ENCODE results near the gene MAT2B.

The MAT2B gene

GRCh38 chr5:163459819-163460561, 45.4 kb upstream of the MAT2B start, which contains the start of gene NUDCD2 (continued):
- no peak for TF ChIP-seq ATF2 (tag by site-specific recombination; IDR thresholded peaks at IDR 0.05; ENCODE audit: low read depth)
- no peak for TF ChIP-seq ZNF473 (tag by site-specific recombination; IDR thresholded peaks at IDR 0.05)
- TF ChIP-seq KLF1 (tag by site-specific recombination; IDR thresholded peaks at IDR 0.05) = peak; percentile 23; the same call in 1 of the 2 replicates
- TF ChIP-seq HOXD13 (CRISPR knock-in tag; IDR thresholded peaks at IDR 0.05; ENCODE audit: borderline replicate concordance) = no peak
- TF ChIP-seq ZNF146 (tag by site-specific recombination; IDR thresholded peaks at IDR 0.05) = no peak; the same call in 1 of the 2 replicates
- no peak for TF ChIP-seq HIC1 (tag by site-specific recombination; IDR thresholded peaks at IDR 0.05)
- no peak for TF ChIP-seq ZNF19 (tag by site-specific recombination; IDR thresholded peaks at IDR 0.05; ENCODE audit: low read depth)
- peak; percentile 35 for TF ChIP-seq SP3 (tag by site-specific recombination; IDR thresholded peaks at IDR 0.05)
- no peak for TF ChIP-seq ZNF26 (tag by site-specific recombination; IDR thresholded peaks at IDR 0.05)
- TF ChIP-seq PRDM6 (tag by site-specific recombination; IDR thresholded peaks at IDR 0.05) = no peak
- TF ChIP-seq ZNF37A (tag by site-specific recombination; IDR thresholded peaks at IDR 0.05) = no peak
- no peak for TF ChIP-seq ZNF362 (tag by site-specific recombination; IDR thresholded peaks at IDR 0.05)
- TF ChIP-seq SP7 (tag by site-specific recombination; IDR thresholded peaks at IDR 0.05) = peak; percentile 64
- no peak for TF ChIP-seq MYNN (tag by site-specific recombination; IDR thresholded peaks at IDR 0.05; ENCODE audit: borderline replicate concordance)
- no peak for TF ChIP-seq KLF9 (tag by site-specific recombination; IDR thresholded peaks at IDR 0.05; ENCODE audit: low read depth)
- TF ChIP-seq ZNF324 (tag by site-specific recombination; IDR thresholded peaks at IDR 0.05) = 0 out of 2 replicates have a peak, but pooled peaks have one; percentile 42
- TF ChIP-seq ZEB2 (tag by site-specific recombination; IDR thresholded peaks at IDR 0.05) = peak; percentile 67; the same call in 1 of the 2 replicates
- TF ChIP-seq ZNF16 (tag by site-specific recombination; IDR thresholded peaks at IDR 0.05; ENCODE audit: low read depth) = no peak
- TF ChIP-seq AEBP2 (tag by site-specific recombination; IDR thresholded peaks at IDR 0.05; ENCODE audit: borderline replicate concordance) = no peak
- no peak for TF ChIP-seq ZNF114 (tag by site-specific recombination; IDR thresholded peaks at IDR 0.05)
- TF ChIP-seq ZNF830 (tag by site-specific recombination; IDR thresholded peaks at IDR 0.05; ENCODE audit: low read depth) = no peak
- TF ChIP-seq ZNF529 (tag by site-specific recombination; IDR thresholded peaks at IDR 0.05; ENCODE audit: insufficient replicate concordance) = no peak
- no peak for TF ChIP-seq ZNF426 (tag by site-specific recombination; IDR thresholded peaks at IDR 0.05)
- TF ChIP-seq ZNF510 (tag by site-specific recombination; IDR thresholded peaks at IDR 0.05; ENCODE audit: insufficient replicate concordance) = no peak
- TF ChIP-seq ZNF792 (tag by site-specific recombination; IDR thresholded peaks at IDR 0.05) = no peak
- TF ChIP-seq ZNF266 (tag by site-specific recombination; IDR thresholded peaks at IDR 0.05; ENCODE audit: low read depth) = no peak
- peak; percentile 71 for TF ChIP-seq ZNF2 (tag by site-specific recombination; IDR thresholded peaks at IDR 0.05)
- TF ChIP-seq ZNF530 (tag by site-specific recombination; IDR thresholded peaks at IDR 0.05; ENCODE audit: low read depth) = no peak
- peak; percentile 75 for TF ChIP-seq ZNF76 (tag by site-specific recombination; IDR thresholded peaks at IDR 0.05; ENCODE audit: borderline replicate concordance, low read depth)
- TF ChIP-seq ZNF202 (tag by site-specific recombination; IDR thresholded peaks at IDR 0.05; ENCODE audit: borderline replicate concordance) = no peak
